ENCODE data around the gene GLUL.

Gene GLUL

DNA sequence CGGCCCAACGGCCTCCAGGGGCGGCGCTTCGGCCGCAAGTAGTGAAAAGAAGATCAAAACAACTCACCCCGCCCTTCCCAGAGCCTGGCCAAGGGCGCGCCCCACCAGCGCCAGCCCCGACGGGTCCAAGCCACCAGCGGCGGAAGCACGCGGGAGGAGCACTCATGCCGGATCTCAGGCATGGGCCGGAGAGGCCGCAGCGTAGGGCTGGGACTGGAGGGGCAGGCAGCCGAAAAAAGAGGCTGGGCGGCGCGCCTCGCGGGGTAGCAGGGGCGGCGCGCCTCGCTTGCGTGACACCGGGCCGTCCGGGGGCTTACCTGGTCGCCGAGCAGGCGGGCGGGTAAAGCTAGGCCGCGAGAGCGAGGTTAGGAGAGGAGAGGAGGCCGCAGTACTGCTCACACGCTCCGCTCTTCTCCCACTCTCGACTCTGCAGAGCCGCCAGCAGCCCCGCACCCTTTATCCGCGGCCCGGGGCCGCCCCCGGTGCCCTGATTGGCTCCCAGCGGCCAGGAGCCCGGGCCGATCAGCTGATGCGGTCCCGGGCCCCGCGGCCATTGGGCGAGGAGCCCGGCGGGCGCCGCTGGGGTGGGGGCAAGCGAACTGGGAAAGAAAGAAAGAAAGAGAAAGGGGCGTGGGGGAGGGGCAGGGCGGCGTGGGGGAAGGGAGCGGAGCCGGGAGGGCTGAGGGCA lies at the start of gene GLUL:
GLUL (minus strand) TSS at position 429 of the 688 bp plus-strand sequence. CDS start 3,053 bp downstream, outside the sequence.
- H3K4me3 ChIP-seq (ENCODE audit: low read length): peak within 1 kb of the TSS; percentile 99
- peak; percentile 87 for DNase-seq (ENCODE audit: low read depth)
- TF ChIP-seq, protein P1, sequence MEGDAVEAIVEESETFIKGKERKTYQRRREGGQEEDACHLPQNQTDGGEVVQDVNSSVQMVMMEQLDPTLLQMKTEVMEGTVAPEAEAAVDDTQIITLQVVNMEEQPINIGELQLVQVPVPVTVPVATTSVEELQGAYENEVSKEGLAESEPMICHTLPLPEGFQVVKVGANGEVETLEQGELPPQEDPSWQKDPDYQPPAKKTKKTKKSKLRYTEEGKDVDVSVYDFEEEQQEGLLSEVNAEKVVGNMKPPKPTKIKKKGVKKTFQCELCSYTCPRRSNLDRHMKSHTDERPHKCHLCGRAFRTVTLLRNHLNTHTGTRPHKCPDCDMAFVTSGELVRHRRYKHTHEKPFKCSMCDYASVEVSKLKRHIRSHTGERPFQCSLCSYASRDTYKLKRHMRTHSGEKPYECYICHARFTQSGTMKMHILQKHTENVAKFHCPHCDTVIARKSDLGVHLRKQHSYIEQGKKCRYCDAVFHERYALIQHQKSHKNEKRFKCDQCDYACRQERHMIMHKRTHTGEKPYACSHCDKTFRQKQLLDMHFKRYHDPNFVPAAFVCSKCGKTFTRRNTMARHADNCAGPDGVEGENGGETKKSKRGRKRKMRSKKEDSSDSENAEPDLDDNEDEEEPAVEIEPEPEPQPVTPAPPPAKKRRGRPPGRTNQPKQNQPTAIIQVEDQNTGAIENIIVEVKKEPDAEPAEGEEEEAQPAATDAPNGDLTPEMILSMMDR (IDR thresholded peaks at IDR 0.05; ENCODE audit: insufficient read depth, low read depth, low read length, missing control alignments): no peak

DNA sequence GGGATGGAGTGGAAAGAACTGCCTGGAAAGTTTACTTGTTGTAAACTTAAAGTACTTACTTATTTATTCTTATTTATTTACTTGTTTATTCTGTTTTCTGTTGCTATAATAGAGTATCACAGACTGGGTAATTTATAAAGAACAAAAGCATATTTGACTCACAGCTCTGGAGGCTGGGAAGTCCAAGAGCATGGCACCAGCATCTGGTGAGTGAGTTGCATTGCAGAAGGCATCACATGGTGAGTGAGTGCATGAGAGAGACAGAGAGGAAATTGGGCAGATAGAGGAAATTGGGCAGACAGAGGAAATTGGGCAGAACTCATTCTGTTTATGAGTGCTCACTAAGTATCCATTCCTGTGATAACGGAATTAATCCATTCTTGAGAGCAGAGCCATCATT lies 46.7 kb upstream of the GLUL start:
- DNase-seq (ENCODE audit: low read depth): no peak
- H3K4me3 ChIP-seq (ENCODE audit: low read length): no peak overlapping the region
- TF ChIP-seq, protein P1 (IDR thresholded peaks at IDR 0.05; ENCODE audit: insufficient read depth, low read depth, low read length, missing control alignments): no peak

DNA sequence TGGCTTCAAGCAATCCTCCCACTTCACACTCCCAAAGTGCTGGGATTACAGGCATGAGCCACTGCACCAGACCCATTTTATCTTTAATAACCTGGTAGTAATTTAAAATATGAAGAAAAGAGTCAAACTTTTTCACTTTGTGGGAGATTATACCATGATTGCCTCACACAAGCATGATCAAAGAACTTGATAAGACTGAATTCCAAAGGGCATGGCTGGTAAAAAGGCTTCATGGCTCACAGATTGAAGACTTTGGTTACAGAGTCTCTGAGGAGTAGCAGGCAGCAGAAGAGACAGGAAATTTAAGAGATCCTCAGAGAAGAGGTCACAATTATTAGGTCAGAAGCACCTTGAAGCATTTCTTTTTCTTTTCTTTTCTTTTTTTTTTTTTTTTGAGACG lies 42.0 kb upstream of the GLUL start:
- no peak overlapping the region for H3K4me3 ChIP-seq (ENCODE audit: low read length)
- TF ChIP-seq, protein P1 (IDR thresholded peaks at IDR 0.05; ENCODE audit: insufficient read depth, low read depth, low read length, missing control alignments): no peak
- DNase-seq (ENCODE audit: low read depth): no peak

DNA sequence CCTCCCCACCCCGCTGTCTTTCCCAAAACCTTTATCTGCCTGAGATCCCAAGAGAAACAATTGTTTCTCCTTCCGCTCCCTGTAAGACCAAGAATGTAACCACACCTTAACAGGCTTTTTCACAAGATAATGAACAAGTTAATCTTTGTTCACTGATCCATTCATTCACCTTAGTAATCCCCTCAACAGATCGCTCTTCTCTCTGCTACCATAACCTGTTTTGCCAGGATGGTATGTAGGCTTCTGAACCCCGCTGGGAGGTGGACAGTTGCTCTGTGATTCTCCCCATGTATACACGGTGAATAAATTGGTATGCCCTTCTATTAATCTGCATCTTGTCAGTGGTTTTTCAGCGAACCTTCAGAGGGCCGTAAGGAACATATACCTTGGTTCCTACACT lies 39.7 kb upstream of the GLUL start:
- DNase-seq (ENCODE audit: low read depth): no peak
- H3K4me3 ChIP-seq (ENCODE audit: low read length): no peak overlapping the region
- TF ChIP-seq, protein P1 (IDR thresholded peaks at IDR 0.05; ENCODE audit: insufficient read depth, low read depth, low read length, missing control alignments): no peak

DNA sequence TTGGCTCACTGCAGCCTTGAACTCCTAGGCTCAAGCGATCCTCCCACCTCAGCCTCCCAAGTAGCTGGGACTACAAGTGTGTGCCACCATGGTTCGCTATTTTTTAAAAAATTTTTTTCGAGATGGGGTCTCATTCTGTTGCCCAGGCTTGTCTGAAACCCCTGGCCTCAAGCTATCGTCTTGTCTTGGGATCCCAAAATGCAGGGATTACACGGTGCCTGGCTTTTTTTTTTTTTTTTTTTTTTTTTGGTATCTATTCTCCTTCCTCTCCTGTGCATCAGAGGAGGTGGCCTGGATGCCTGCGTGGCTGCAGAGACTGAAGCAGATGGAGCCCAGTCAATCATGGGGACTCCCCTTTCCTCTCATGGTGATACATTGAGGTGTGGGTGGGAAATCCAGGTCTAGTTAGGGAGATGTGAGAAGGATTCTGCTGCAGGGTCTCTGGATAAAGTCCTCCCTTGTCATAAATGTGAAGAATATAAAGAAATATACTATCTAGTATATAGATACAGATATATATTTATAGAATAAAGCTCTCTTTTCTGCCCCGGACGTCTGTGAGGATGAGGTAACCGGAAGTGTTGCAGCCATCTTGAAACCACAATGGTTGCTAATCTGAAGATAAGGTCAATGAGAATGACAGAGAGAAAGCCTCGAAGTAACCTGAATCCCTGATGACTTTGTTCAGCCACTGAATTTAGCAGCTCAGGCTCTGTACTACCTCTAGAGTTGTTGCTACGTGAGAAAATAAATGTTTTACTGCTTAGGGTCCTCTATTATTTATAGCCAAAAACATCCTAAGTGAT lies 38.9 kb upstream of the GLUL start:
- H3K4me3 ChIP-seq (ENCODE audit: low read length): no peak overlapping the region
- no peak for DNase-seq (ENCODE audit: low read depth)
- TF ChIP-seq, protein P1 (IDR thresholded peaks at IDR 0.05; ENCODE audit: insufficient read depth, low read depth, low read length, missing control alignments): no peak

DNA sequence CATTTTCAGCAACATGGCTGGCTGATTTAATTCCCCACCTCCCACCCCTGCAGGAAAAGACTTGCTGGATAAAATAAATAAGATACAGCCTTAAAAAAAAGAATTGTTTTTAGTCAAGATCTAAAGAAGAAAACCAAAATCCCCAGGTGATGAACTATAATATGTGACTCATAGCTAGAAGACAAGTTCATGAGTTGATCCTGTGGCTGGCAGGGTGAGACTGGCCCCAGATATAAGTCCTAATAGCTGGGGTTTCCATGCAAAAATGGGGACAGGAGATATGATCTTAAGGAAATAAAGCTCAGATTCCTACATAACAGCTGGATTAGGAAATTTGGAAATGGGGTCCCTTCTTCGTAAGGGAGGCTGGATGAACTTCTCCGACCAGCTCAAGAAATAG lies 36.5 kb upstream of the GLUL start:
- no peak overlapping the region for H3K4me3 ChIP-seq (ENCODE audit: low read length)
- no peak for DNase-seq (ENCODE audit: low read depth)
- TF ChIP-seq, protein P1 (IDR thresholded peaks at IDR 0.05; ENCODE audit: insufficient read depth, low read depth, low read length, missing control alignments): no peak

All from epithelial cell of esophagus (primary cell).